NCI-H2196 treated with DMSO at 0.1 percent for 48 hours (cell line): ENCODE results near the gene LKAAEAR1.

ENCODE experiments used
- DNase-seq: peaks from one replicate; lab custom pipeline; 2025; ENCODE audit not compliant: unreplicated experiment; lab: John Stamatoyannopoulos, UW

The LKAAEAR1 gene

GRCh38 chr20:64080013-64080812 is 4.0 kb downstream of the LKAAEAR1 start, which contains the start of gene OPRL1:
Gene OPRL1 (plus strand): TSS chr20:64080082. CDS start chr20:64092721, 12,639 bp downstream.
- no peak for DNase-seq

- peak; percentile 64 for DNase-seq
These were observed 4.8 kb downstream of the LKAAEAR1 start, which contains the start of gene RGS19 for GRCh38 chr20:64079273-64080012. Gene RGS19 (minus strand): TSS chr20:64079518. CDS start chr20:64076886, 2,632 bp downstream.

- DNase-seq, result no peak
These were observed 5.3 kb downstream of the LKAAEAR1 start for GRCh38 chr20:64078934-64079272.

GRCh38 chr20:64077876-64078551 is 6.2 kb downstream of the LKAAEAR1 start:
- DNase-seq, result no peak

GRCh38 chr20:64077541-64077875 is 6.7 kb downstream of the LKAAEAR1 start:
- no peak for DNase-seq

GRCh38 chr20:64077094-64077493 is 7.1 kb downstream of the LKAAEAR1 start:
- no peak for DNase-seq

- no peak for DNase-seq
These were observed 7.9 kb downstream of the LKAAEAR1 start for GRCh38 chr20:64076061-64076997.

- no peak for DNase-seq
These were observed 8.6 kb downstream of the LKAAEAR1 start for GRCh38 chr20:64075556-64075955.

GRCh38 chr20:64074963-64075362 is 9.2 kb downstream of the LKAAEAR1 start:
- DNase-seq, result no peak

- no peak for DNase-seq
These were observed 9.9 kb downstream of the LKAAEAR1 start for GRCh38 chr20:64074184-64074789.

GRCh38 chr20:64073476-64074183 is 10.6 kb downstream of the LKAAEAR1 start:
- no peak for DNase-seq

- DNase-seq, result no peak
These were observed 11.6 kb downstream of the LKAAEAR1 start for GRCh38 chr20:64072498-64073063.

- no peak for DNase-seq
These were observed 12.6 kb downstream of the LKAAEAR1 start for GRCh38 chr20:64071341-64072332.

GRCh38 chr20:64070244-64070993 is 13.8 kb downstream of the LKAAEAR1 start:
- DNase-seq, result no peak

GRCh38 chr20:64069614-64070243 is 14.5 kb downstream of the LKAAEAR1 start:
- no peak for DNase-seq

- no peak for DNase-seq
These were observed 15.0 kb downstream of the LKAAEAR1 start for GRCh38 chr20:64069209-64069613.
